Right lobe of liver (tissue), 4 donors: ENCODE results near the gene MROH7.

Source experiments
- CTCF ChIP-seq, 4 donors: fragments of 200-600 bp in 3 of 4; fragments of 450-650 bp in 1 of 4; IDR thresholded peaks; one replicate each; pipeline versions ENCODE4 v1.5.1 to v1.8.0; 2016 to 2022; ENCODE audit warnings: antibody characterized with exemption in 4 of 4, mild to moderate bottlenecking in 2 of 4
- POLR2A ChIP-seq: fragments of 450-650 bp; IDR thresholded peaks from one replicate; pipeline ENCODE4 v1.6.1; 2017; ENCODE audit warnings: antibody characterized with exemption, mild to moderate bottlenecking
- donor health status: DM: no; HTN: no; CAD: no.
- donor health status: DM: no; HTN: no; CAD: no.
- donor health status: DM: no; HTN: yes; CAD: no.

- TF ChIP-seq CTCF (IDR thresholded peaks at IDR 0.05) (no peak), POLR2A (no peak)
Observed at GRCh38 chr1:54751426-54751825, 109.8 kb downstream of the MROH7 start.
